NT2/D1 (cell line): ENCODE measurements around the gene SRCAP.

ENCODE experiments used
- YY1 ChIP-seq: IDR thresholded peaks from 2 replicates; pipeline ENCODE4 v1.6.1; 2011; ENCODE audit not compliant: insufficient read length, insufficient read depth
- ZNF274 ChIP-seq: IDR thresholded peaks from 2 replicates; pipeline ENCODE4 v1.6.1; 2011; ENCODE audit warnings: mild to moderate bottlenecking, low read depth, low read length

GRCh38 chr16:30698139-30698815 lies 694 bp upstream of the SRCAP start:
- TF ChIP-seq YY1 (peak; percentile 86), ZNF274 (no peak)
